8988T (cell line): ENCODE measurements around the gene ROCK2.
A peak's percentile ranks its signal among the peaks of the same experiment; 100 is the strongest.

Source experiments
- DNase-seq: peaks from one replicate; pipeline ENCODE4 v3.0.0; 2011

Gene ROCK2

DNA sequence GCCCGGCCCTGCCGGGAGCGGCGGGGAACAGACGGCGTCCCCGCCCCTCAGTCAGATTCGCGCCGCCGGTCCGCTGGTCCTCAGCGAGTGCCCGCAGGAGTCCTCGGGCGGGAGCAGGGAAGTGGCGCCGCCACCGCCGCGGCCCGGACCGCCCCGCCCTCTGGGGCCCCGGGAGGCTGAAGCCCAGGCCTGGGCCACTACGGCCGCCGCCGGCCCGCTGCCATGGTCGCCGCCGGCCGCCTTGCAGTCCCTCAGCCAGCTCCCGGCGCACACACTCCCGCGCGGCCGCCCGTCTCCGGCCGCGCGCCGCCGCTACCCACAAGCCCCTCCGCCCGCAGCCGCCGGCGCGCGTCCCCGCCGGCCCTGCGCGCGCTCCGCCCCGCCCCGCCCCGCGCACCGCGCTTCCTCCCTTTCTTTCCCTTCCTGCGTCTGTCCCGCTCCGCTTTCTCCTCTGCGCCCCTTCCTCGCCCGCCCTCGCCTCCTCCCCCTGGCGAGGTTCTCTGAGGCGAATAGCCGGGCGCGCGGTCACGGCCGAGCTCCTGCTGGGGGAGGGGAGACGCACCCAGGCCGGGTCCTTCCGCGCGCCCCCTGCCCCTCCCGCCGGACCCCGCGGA, at the start of gene ROCK2:
Gene ROCK2 (minus strand): TSS at position 295 of the 614 bp plus-strand sequence. CDS start 500 bp downstream, outside the sequence.
- DNase-seq: peak; percentile 80

DNA sequence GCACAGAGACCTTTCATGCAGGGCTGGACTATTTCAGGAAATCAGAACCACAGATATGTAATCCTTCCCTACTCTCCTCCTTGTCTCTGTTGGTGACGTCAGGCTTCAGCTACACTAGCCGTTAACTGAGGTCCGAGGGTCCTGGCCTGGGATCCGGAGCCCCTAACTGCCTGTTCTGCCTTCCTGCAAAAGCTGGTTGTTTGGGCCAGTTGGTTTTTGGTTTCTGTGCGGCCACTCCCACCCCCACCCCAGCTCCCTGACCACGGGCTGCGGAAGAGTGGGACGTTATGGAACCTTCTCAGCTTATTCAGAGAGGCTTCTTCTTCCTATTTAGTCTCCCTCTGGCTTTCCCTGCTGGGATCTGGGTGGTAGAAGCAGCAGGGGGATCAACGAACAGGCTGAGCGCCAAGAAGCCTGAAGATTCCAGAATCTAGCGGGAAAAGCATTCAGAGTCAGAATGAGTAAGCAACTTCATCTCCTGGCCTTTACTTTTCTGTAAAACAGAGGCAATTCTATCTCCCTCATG, 49.3 kb upstream of the ROCK2 start:
- no peak for DNase-seq

GRCh38 chr2:11391942-11392266, 47.5 kb upstream of the ROCK2 start:
- DNase-seq: no peak

- no peak for DNase-seq
Observed at GRCh38 chr2:11390399-11390658, 45.9 kb upstream of the ROCK2 start.

DNA sequence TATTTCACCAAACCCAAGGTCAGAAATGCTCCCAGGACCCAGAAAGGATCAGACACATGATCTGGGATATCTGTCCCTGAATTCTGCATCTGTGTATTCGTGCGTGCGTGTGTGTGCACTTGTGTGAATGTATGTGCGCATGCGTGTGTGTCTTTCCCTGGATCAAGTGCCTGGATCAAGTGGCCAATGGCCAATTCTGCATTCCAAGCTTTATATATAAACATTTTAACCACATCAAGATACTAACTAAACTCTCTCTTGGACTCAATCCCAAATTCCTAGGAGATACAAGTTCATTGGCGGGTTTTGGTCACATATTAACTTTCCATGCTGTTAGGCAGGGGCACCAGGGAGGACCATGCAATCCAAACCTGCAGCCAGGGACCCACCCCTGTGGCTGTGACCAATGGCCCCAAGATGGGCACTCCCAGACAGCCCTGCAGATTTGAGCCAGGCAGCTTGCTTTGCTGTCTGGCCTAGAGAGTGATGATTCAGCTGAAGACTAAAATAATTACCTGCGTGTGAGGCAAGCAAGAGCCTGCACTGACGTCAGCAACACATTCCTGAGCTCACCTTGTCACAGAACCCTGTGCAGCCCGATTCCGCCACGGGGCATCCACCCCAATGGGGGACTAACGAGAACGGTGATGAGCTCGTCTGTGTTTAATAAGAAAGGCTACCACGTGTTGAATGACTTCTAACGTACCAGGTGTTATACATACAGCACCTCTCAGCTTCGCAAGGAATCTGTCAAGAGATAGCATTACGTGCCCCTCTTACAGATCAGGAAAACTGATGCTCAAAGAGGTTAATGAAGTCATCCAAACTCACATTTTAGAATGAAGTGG, 45.3 kb upstream of the ROCK2 start:
- DNase-seq: no peak

GRCh38 chr2:11389052-11389420, 44.6 kb upstream of the ROCK2 start:
- no peak for DNase-seq

GRCh38 chr2:11388262-11389051, 44.0 kb upstream of the ROCK2 start:
- no peak for DNase-seq

DNA sequence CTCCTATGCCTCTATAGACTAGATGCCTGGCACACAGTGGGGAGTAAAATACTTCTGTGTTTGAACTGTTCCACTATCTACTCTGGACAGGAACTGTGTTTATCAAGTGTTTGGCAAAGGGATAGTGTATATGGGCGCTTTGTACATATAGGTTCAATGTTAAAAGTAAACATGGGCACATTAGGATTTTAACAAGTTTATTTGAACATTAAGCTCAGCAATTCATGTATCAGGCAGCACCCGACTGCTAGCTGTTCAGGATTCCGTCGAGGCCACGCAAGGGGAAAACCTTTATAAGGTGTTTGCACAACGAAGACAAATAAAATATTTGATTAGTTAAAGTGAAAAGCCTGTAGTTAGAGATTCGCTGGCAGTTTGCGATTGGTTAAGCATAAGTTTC, 43.4 kb upstream of the ROCK2 start:
- DNase-seq: no peak

GRCh38 chr2:11387100-11387390, 42.6 kb upstream of the ROCK2 start:
- DNase-seq: no peak

GRCh38 chr2:11385847-11386246, 41.4 kb upstream of the ROCK2 start:
- DNase-seq: no peak

DNA sequence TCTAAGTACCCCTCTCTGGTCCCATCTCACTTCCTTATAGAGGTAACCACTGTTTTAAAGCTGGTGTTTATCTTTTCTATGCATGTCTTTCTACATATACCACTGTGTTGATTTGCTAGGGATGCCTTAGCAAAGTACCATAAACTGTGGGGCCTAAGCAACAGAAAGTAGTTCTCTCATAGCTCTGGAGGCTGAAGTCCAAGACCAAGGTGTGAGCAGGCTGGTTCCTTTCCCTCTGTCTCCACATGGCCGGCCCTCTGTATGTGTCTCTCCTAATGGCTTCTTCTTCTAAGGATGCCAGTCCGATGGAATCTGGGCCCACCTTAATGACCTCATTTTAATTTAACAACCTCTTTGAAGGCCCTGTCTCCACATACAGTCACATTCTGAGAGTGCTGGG, 40.8 kb upstream of the ROCK2 start:
- DNase-seq: no peak

DNA sequence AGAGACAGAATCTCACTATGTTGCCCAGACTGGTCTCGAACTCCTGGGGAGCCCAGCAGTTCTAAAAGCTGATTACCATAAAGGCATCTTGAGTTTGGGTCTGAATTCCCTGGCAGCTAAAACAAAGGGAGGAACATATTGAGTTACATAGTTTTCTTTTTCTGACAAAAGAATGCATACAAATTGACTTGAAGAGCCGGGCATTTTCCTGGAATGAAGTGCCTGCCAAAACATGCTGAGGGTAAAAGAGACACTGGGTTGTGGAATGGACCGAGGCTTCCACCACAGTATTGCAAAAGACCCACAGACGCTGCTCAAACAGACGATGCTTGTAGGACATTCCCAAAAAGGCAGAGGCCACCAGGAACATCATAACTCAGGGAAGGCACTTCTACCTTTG, 35.1 kb upstream of the ROCK2 start:
- DNase-seq: no peak

DNA sequence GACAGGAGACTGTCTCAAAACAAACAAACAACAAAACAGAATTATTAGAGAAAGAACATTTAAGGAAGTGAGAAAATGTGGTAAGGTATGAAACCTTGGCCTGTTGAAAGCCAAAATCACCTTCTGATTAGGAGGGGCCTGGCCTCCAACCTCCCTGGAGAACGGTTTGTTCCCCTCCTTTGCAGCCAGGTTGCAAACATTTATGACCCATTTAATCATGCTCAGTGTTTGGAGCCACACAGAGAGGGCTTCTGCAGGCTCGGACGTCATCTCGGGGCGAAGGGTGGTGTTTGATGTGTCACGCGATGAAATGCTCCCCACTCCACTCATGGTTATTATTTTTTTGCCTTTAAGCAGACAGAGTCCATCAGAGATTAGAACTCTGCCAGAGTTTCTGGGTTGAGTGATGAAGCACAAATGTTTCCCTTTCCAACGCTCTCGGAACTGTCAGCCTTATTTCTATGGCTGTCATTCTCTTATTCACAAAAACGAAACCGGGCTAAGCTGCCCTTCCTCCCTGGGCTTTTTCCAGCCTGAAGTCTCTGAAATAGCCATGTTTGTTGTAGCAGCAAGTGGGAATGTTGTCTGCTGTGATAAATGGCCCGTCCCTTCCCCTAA, 33.6 kb upstream of the ROCK2 start:
- DNase-seq: no peak

DNA sequence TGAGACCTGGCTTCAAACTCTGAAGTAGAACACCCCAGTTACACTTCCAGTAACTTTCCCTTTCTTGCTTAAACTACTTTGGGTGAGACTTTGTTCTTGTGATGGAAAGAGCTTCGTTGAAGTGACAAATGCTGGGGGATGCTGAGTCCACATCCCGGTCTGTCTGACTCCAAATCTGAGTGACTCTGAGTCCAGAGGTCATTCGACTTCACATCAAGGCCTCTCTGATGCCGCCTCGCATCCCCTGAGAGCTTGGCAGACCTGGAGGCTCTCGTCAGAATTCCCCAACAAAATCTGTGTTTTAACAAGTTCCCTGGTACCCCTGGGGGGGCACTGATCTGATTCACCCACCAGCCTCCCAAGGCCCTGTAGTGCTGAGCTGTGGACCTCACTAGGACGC, 31.6 kb upstream of the ROCK2 start:
- DNase-seq: no peak

DNA sequence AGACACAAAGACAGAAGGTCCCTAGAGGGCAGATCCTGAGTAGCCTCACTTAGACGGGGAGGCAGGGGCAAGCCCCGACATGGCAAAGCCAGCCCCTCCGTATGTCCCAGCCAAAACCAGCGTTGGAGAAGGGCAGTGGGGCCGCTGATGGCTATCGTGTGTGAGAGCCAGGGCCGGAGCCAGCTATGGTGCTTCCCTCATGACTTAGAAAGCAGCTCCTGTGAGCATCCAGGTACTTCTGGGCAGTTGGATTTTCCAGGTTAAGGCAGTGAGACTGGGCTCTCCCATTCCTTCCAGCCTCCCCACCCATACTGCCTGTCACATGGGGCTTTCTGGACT, 31.2 kb upstream of the ROCK2 start:
- DNase-seq: no peak

DNA sequence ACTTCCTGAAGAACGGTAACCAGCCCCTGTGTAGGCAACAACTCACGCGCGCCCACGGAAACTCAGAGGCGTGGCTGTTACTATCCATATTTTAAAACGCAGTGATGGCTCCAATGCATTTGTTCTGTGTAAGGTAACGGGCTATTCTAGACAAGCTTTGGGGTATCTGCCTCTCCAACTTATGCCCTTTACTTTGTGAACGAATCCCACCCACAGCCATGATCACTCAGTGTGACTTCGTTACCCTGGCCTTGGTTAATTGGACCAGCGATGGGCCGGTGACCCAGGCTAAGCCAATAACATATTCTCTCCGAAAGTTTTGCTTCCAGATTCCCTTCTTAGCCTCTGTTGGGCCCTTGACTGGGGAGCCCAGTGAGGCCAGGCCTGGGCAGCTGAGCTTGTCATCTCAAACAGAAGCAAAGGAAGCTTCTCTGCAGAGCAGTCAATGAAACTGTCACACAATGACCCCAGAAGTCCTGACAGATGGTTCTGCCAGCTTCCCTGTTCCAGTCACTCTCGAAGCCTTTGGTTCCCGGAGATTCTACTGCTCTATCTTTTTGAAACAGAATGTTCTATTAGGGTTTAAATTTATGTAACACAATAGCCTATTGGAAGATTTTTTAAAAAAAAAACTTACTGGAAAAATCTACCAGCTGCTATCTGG, 30.7 kb upstream of the ROCK2 start:
- DNase-seq: no peak

GRCh38 chr2:11373096-11373495, 28.7 kb upstream of the ROCK2 start:
- DNase-seq: no peak

GRCh38 chr2:11371092-11371937, 26.9 kb upstream of the ROCK2 start:
- no peak for DNase-seq

GRCh38 chr2:11370377-11371091, 26.1 kb upstream of the ROCK2 start:
- no peak for DNase-seq

DNA sequence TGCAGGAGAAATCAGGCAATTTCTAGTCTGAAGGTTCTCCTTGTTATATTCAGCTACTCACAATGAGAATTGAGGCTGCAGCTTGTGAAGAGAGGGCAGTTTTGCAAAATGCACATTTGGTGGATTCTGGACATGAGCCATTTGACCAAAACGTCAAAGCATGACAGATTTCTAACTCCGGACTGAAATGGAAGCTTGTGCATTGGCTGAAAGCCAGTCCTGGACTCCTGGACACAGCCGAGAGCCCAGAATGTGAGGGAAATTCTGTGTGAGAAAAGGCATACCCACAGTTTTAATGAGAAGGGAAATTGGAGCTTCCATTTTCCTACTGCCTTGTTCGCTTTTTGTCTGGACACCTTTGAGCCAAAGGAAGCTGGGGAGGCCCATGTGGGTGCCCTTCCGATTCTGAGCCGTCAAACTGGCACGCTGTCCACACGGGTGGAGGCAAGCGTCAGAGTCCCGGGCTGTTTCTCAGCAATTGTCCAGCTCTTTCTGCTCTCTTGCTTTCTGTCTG, 23.7 kb upstream of the ROCK2 start:
- no peak for DNase-seq

DNA sequence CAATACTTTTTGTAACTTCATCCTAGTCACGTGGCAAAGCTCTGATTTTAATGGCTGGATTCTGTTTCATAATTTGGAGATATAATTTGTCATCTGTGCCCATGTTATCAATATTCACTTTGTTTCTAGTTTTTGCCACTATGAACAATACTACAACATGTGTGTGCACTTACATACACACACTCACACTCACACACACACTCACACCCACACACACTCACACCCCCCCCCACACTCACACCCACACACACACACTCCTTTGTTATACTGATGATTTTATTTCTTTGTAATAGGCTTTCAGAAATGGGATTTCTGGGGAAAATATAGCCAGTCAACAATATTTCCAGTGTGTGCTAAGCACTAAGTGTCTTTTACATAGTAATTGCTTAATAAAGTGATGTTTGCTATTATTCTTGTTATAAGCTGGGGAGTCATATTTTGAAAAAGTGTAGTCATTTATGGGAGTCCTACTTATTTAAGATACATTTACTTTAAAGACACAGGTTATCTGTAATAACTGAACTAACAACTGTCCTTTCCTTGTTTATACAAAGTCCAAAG, 22.8 kb upstream of the ROCK2 start:
- DNase-seq: no peak
